Muscle layer of duodenum (tissue), 2 donors: ENCODE measurements around the gene CIPC.
A peak's percentile ranks its signal among the peaks of the same experiment; 100 is the strongest.

ENCODE experiments used
- H3K27ac ChIP-seq: one replicate; pipeline ENCODE4 v1.7.0; 2013; ENCODE audit warnings: mild to moderate bottlenecking, low read length
- H3K27me3 ChIP-seq: one replicate; pipeline ENCODE4 v1.7.0; 2013; ENCODE audit warnings: low read depth, mild to moderate bottlenecking, control low read depth, low read length
- H3K36me3 ChIP-seq, 2 donors: one replicate each; pipeline ENCODE4 v1.7.0; 2013; ENCODE audit warnings: low read length in 2 of 2, control low read depth in 1 of 2, mild to moderate bottlenecking in 1 of 2; ENCODE audit not compliant: insufficient read depth in 2 of 2, control insufficient read depth in 1 of 2
- H3K4me1 ChIP-seq, 2 donors: one replicate each; pipeline ENCODE4 v1.7.0; 2013; ENCODE audit warnings: low read length in 2 of 2, mild to moderate bottlenecking in 2 of 2, control low read depth in 1 of 2, moderate library complexity in 1 of 2; ENCODE audit not compliant: insufficient read depth in 2 of 2, control insufficient read depth in 1 of 2
- H3K4me3 ChIP-seq, 2 donors: one replicate each; pipeline ENCODE4 v1.7.0; 2013; ENCODE audit warnings: low read length in 2 of 2, low read depth in 1 of 2, mild to moderate bottlenecking in 1 of 2
- H3K9me3 ChIP-seq, 2 donors: one replicate each; pipeline ENCODE4 v1.7.0; 2013; ENCODE audit warnings: low read length in 2 of 2, control low read depth in 1 of 2, mild to moderate bottlenecking in 1 of 2; ENCODE audit not compliant: control insufficient read depth in 1 of 2
- donor health status: healthy.

Gene CIPC

GRCh38 chr14:77092676-77093075 is 5.4 kb upstream of the CIPC start:
- H3K27me3 ChIP-seq, result no peaks in the 10 kb centered on the region
- peaks cover 0 to 9% of the 10 kb centered on the region in 2 donors for H3K4me1 ChIP-seq
- H3K27ac ChIP-seq, result no peak overlapping the region
- no peak overlapping the region for H3K4me3 ChIP-seq
- peaks cover 0 to 5% of the 10 kb centered on the region in 2 donors for H3K36me3 ChIP-seq
- H3K9me3 ChIP-seq, result peaks cover 5 to 9% of the 10 kb centered on the region in 2 donors

GRCh38 chr14:77094672-77095284 is 3.3 kb upstream of the CIPC start:
- Histone ChIP-seq H3K27me3 (no peaks in the 10 kb centered on the region), H3K27ac (no peak overlapping the region), H3K4me3 (no peak overlapping the region)

GRCh38 chr14:77097006-77097699 is 905 bp upstream of the CIPC start:
- H3K27me3 ChIP-seq, result no peaks in the 10 kb centered on the region
- H3K9me3 ChIP-seq, result no peaks in the 10 kb centered on the region
- peak overlapping the region; percentile 95 for H3K27ac ChIP-seq
- H3K4me3 ChIP-seq, result peak overlapping the region; percentile 72 to 92
- peaks cover 8 to 44% of the 10 kb centered on the region in 2 donors for H3K4me1 ChIP-seq
- peaks cover 0 to 5% of the 10 kb centered on the region in 2 donors for H3K36me3 ChIP-seq

More at GRCh38 chr14:77094672-77095284, 3.3 kb upstream of the CIPC start:
- Histone ChIP-seq H3K9me3 (peaks cover 5 to 9% of the 10 kb centered on the region in 2 donors), H3K36me3 (peaks cover 0 to 5% of the 10 kb centered on the region in 2 donors), H3K4me1 (peaks cover 8 to 25% of the 10 kb centered on the region in 2 donors)

- H3K4me3 ChIP-seq, result peak overlapping the region; percentile 91 to 92
- peaks cover 8 to 58% of the 10 kb centered on the region in 2 donors for H3K4me1 ChIP-seq
- peak overlapping the region; percentile 98 for H3K27ac ChIP-seq
- no peaks in the 10 kb centered on the region for H3K27me3 ChIP-seq
- peaks cover 0 to 5% of the 10 kb centered on the region in 2 donors for H3K36me3 ChIP-seq
- H3K9me3 ChIP-seq, result no peaks in the 10 kb centered on the region
Observed at GRCh38 chr14:77098529-77099353, 683 bp downstream of the CIPC start.

GRCh38 chr14:77099425-77100167 is 1.5 kb downstream of the CIPC start:
- peak overlapping the region; percentile 98 for H3K27ac ChIP-seq

GRCh38 chr14:77100961-77101360 is 2.9 kb downstream of the CIPC start:
- Histone ChIP-seq H3K9me3 (no peaks in the 10 kb centered on the region), H3K36me3 (peaks cover 2 to 5% of the 10 kb centered on the region in 2 donors), H3K4me3 (no peak overlapping the region), H3K27ac (peak overlapping the region; percentile 33), H3K4me1 (peaks cover 8 to 78% of the 10 kb centered on the region in 2 donors), H3K27me3 (no peaks in the 10 kb centered on the region)

More at GRCh38 chr14:77099425-77100167, 1.5 kb downstream of the CIPC start:
- Histone ChIP-seq H3K9me3 (no peaks in the 10 kb centered on the region), H3K36me3 (peaks cover 0 to 5% of the 10 kb centered on the region in 2 donors), H3K4me3 (peak overlapping the region; percentile 91 to 92), H3K27me3 (no peaks in the 10 kb centered on the region), H3K4me1 (peaks cover 8 to 67% of the 10 kb centered on the region in 2 donors)

- Histone ChIP-seq H3K4me3 (no peak overlapping the region), H3K4me1 (peaks cover 8 to 77% of the 10 kb centered on the region in 2 donors), H3K36me3 (peaks cover 9% of the 10 kb centered on the region in 2 donors), H3K27ac (no peak overlapping the region), H3K9me3 (no peaks in the 10 kb centered on the region), H3K27me3 (no peaks in the 10 kb centered on the region)
Observed at GRCh38 chr14:77102154-77102553, 4.1 kb downstream of the CIPC start.

- Histone ChIP-seq H3K4me3 (no peak overlapping the region), H3K9me3 (no peaks in the 10 kb centered on the region), H3K36me3 (peaks cover 4 to 9% of the 10 kb centered on the region in 2 donors), H3K27me3 (no peaks in the 10 kb centered on the region), H3K4me1 (peaks cover 8 to 76% of the 10 kb centered on the region in 2 donors), H3K27ac (no peak overlapping the region)
Observed at GRCh38 chr14:77103475-77103874, 5.4 kb downstream of the CIPC start.

GRCh38 chr14:77103951-77104350 is 5.9 kb downstream of the CIPC start:
- no peak overlapping the region for H3K4me3 ChIP-seq
- H3K27me3 ChIP-seq, result no peaks in the 10 kb centered on the region
- H3K36me3 ChIP-seq, result peaks cover 4 to 9% of the 10 kb centered on the region in 2 donors
- H3K27ac ChIP-seq, result no peak overlapping the region
- peaks cover 5 to 71% of the 10 kb centered on the region in 2 donors for H3K4me1 ChIP-seq
- no peaks in the 10 kb centered on the region for H3K9me3 ChIP-seq

- H3K27me3 ChIP-seq, result no peaks in the 10 kb centered on the region
- no peaks in the 10 kb centered on the region for H3K9me3 ChIP-seq
- H3K4me3 ChIP-seq, result no peak overlapping the region
- peaks cover under 1 to 66% of the 10 kb centered on the region in 2 donors for H3K4me1 ChIP-seq
- H3K36me3 ChIP-seq, result peaks cover 4 to 9% of the 10 kb centered on the region in 2 donors
- no peak overlapping the region for H3K27ac ChIP-seq
Observed at GRCh38 chr14:77104393-77104792, 6.3 kb downstream of the CIPC start.
